ENCODE data around the gene MED26.

DNA sequence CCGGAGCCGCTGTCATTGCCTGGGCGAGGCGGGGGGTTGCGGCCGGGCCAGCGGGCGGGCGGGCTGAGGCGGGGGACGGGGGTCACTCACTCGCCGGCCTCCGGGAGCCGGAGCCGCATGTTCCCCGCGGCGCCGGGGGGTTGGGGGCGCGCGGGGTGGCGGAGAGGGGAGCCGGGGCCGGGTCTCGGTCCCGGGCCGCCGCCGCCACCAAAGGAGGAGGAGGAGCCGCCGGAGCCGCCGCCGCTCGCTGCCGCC, 149 bp downstream of the MED26 start:
- TF ChIP-seq EP300 (IDR thresholded peaks at IDR 0.05) (no peak), POLR2AphosphoS5 (IDR thresholded peaks at IDR 0.05) (no peak)
- TF ChIP-seq, protein P1, sequence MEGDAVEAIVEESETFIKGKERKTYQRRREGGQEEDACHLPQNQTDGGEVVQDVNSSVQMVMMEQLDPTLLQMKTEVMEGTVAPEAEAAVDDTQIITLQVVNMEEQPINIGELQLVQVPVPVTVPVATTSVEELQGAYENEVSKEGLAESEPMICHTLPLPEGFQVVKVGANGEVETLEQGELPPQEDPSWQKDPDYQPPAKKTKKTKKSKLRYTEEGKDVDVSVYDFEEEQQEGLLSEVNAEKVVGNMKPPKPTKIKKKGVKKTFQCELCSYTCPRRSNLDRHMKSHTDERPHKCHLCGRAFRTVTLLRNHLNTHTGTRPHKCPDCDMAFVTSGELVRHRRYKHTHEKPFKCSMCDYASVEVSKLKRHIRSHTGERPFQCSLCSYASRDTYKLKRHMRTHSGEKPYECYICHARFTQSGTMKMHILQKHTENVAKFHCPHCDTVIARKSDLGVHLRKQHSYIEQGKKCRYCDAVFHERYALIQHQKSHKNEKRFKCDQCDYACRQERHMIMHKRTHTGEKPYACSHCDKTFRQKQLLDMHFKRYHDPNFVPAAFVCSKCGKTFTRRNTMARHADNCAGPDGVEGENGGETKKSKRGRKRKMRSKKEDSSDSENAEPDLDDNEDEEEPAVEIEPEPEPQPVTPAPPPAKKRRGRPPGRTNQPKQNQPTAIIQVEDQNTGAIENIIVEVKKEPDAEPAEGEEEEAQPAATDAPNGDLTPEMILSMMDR (IDR thresholded peaks at IDR 0.05), result no peak
